Transverse colon (tissue), 4 donors: ENCODE measurements around the gene UBL5. TPM values are rescaled to one million over a fixed set of nuclear protein-coding genes. Genes with fewer than 3 reads are reported as not detected.
A peak's percentile ranks its signal among the peaks of the same experiment; 100 is the strongest.
"Not testable (repeated sequence)": the region's sequence is repeated elsewhere in the genome, so short reads cannot be mapped to it uniquely, and the experiment has no call there.

ENCODE experiments used
- DNase-seq: peaks from one replicate; pipeline ENCODE4 v3.0.0-alpha.2; 2019
- H3K27ac ChIP-seq, 4 donors: fragments of 200-600 bp; sonication (generic); 2 replicates each; pipeline ENCODE4 v1.5.1; 2016 to 2018; ENCODE audit warnings: inconsistent platforms in 4 of 4
- H3K27me3 ChIP-seq: fragments of 200-600 bp; sonication (generic); 2 replicates; pipeline ENCODE4 v1.5.1; 2017; ENCODE audit warnings: inconsistent platforms
- H3K36me3 ChIP-seq, 4 donors: fragments of 200-600 bp; sonication (generic); 2 replicates each; pipeline ENCODE4 v1.5.1; 2017 to 2019; ENCODE audit warnings: inconsistent platforms in 4 of 4
- H3K4me1 ChIP-seq, 4 donors: fragments of 200-600 bp; sonication (generic); 2 replicates each; pipeline ENCODE4 v1.5.1; 2017 to 2020; ENCODE audit warnings: inconsistent platforms in 4 of 4
- H3K4me3 ChIP-seq, 4 donors: fragments of 200-600 bp; sonication (generic); 1 replicate in 1 of 4; 2 replicates in 3 of 4; pipeline versions ENCODE4 v1.5.1 to v1.6.1; 2017 to 2019; ENCODE audit warnings: inconsistent platforms in 4 of 4
- H3K9me3 ChIP-seq, 2 donors: fragments of 200-600 bp; sonication (generic); 2 replicates each; pipeline ENCODE4 v1.5.1; 2017 to 2019; ENCODE audit warnings: inconsistent platforms in 2 of 2
- CTCF ChIP-seq, 5 experiments: fragments of 200-600 bp in 3 of 5; fragments of 450-650 bp in 2 of 5; sonication (generic) in 3 of 5; IDR thresholded peaks; 1 replicate in 2 of 5; 2 replicates in 3 of 5; pipeline ENCODE4 v1.5.1; 2016 to 2017; ENCODE audit warnings: antibody characterized with exemption in 5 of 5, inconsistent platforms in 3 of 5, mild to moderate bottlenecking in 2 of 5, moderate library complexity in 1 of 5
- EP300 ChIP-seq: sonication (generic); formaldehyde crosslinking; IDR thresholded peaks from one replicate; pipeline ENCODE4 v1.6.1; 2017; ENCODE audit warnings: antibody characterized with exemption, low read depth
- POLR2A ChIP-seq: fragments of 450-650 bp; IDR thresholded peaks from one replicate; pipeline ENCODE4 v1.6.1; 2016; ENCODE audit warnings: antibody characterized with exemption, mild to moderate bottlenecking, moderate library complexity
- POLR2AphosphoS5 ChIP-seq, 3 donors: sonication (generic); formaldehyde crosslinking; IDR thresholded peaks; one replicate each; pipeline ENCODE4 v1.6.1; 2016; ENCODE audit warnings: antibody characterized with exemption in 3 of 3
- whole genome bisulfite sequencing, 2 donors: methylation state at CpG; one replicate each; pipeline ENCODE4 v1.1.5; 2018; ENCODE audit warnings: low coverage in 1 of 2; 5-methylcytosine and 5-hydroxymethylcytosine counted together
- in situ Hi-C, 4 donors: fragments of 200-750 bp; cut with MboI; loops; one replicate each; pipeline versions ENCODE4 v1.15.0 to v1.15.1; 2017; ENCODE audit warnings: low sequenced_read_pairs in 3 of 4, low pct_ligation_motif_present in 1 of 4, low pct_unique_long_range_greater_than_20kb in 1 of 4
- intact Hi-C: fragments of 100-400 bp; cut with DNase I; formaldehyde crosslinking; loops from one replicate; pipeline ENCODE4 v1.15.1; 2023; ENCODE audit warnings: low total_unique reads
- total RNA-seq, 4 donors: library from RNA; depleted of rRNA; stranded (reverse); fragments of >200 nt; gene quantifications; one replicate each; pipeline ENCODE4 v1.1.0, GENCODE V29; 2016

The UBL5 gene
- total RNA-seq, 4 donors from 2014 or later = 61.0 to 563 (median 249) TPM

GRCh38 chr19:9786342-9786741 is 41.4 kb upstream of the UBL5 start:
- 67 to 69% methylated on average over 7 to 9 of the region's 9 CpGs for WGBS, 2 donors
- in situ Hi-C loops = loop anchor here in 3 of 4 donors (25.0 kb wide), 2 partner anchors 474 to 649 kb away; partner anchors contain the start of genes ZNF559 (in 3 of the 3), ZNF699 (in 3 of the 3), OR7G3 (in 2 of the 3) and ZNF317 (in 2 of the 3)

GRCh38 chr19:9786819-9787218 is 40.9 kb upstream of the UBL5 start:
- 96% methylated on average over 8 of the region's 8 CpGs; no CpG with 5 or more reads in 1 of the 2 donors for WGBS, 2 donors
- no peak for DNase-seq
- no peak for TF ChIP-seq POLR2A
- TF ChIP-seq CTCF (IDR thresholded peaks at IDR 0.05) = no peak
- TF ChIP-seq EP300 = no peak
- no peak for TF ChIP-seq POLR2AphosphoS5 (IDR thresholded peaks at IDR 0.05)
- Histone ChIP-seq H3K4me3 (no peak overlapping the region), H3K9me3 (no peaks in the 10 kb centered on the region), H3K36me3 (no peaks in the 10 kb centered on the region), H3K4me1 (peaks cover 0 to 41% (median 27%) of the 10 kb centered on the region in 4 donors), H3K27me3 (no peaks in the 10 kb centered on the region), H3K27ac (peak overlapping the region; percentile 93 to 99 (median 98))
- intact Hi-C loops = loop anchor here (1.0 to 10.0 kb wide), 2 partner anchors 165 to 1118 kb away; no protein-coding TSS in a partner anchor
- in situ Hi-C loops = loop anchor here in 3 of 4 donors (25.0 kb wide), 2 partner anchors 475 to 650 kb away; partner anchors contain the start of genes ZNF559 (in 3 of the 3), ZNF699 (in 3 of the 3), OR7G3 (in 2 of the 3) and ZNF317 (in 2 of the 3)

More at GRCh38 chr19:9786342-9786741, 41.4 kb upstream of the UBL5 start:
- peaks cover 0 to 39% (median 26%) of the 10 kb centered on the region in 4 donors for H3K4me1 ChIP-seq
- intact Hi-C loops = loop anchor here (1.0 to 10.0 kb wide), 2 partner anchors 164 to 1118 kb away; no protein-coding TSS in a partner anchor
- no peaks in the 10 kb centered on the region for H3K9me3 ChIP-seq
- no peak for TF ChIP-seq POLR2AphosphoS5 (IDR thresholded peaks at IDR 0.05)
- no peak for TF ChIP-seq POLR2A
- no peak for TF ChIP-seq CTCF (IDR thresholded peaks at IDR 0.05)
- no peak for TF ChIP-seq EP300
- peak; percentile 23 for DNase-seq
- H3K4me3 ChIP-seq = peak overlapping the region; percentile 23 to 78 (median 72)
- H3K27me3 ChIP-seq = no peaks in the 10 kb centered on the region
- no peaks in the 10 kb centered on the region for H3K36me3 ChIP-seq
- H3K27ac ChIP-seq = peak overlapping the region; percentile 93 to 99 (median 98)

- not testable (repeated sequence) for H3K9me3 ChIP-seq, H3K36me3 ChIP-seq, H3K4me3 ChIP-seq, H3K27ac ChIP-seq, DNase-seq, H3K27me3 ChIP-seq
- 94 to 97% methylated on average over 8 to 13 of the region's 13 CpGs for WGBS, 2 donors
- intact Hi-C loops = loop anchor here (10.0 kb wide), 1 partner anchor 1116 kb away; no protein-coding TSS in a partner anchor
- in situ Hi-C loops = loop anchor here in 3 of 4 donors (25.0 kb wide), 2 partner anchors 476 to 651 kb away; partner anchors contain the start of genes ZNF559 (in 3 of the 3), ZNF699 (in 3 of the 3), OR7G3 (in 2 of the 3) and ZNF317 (in 2 of the 3)
- peaks cover 0 to 39% (median 30%) of the 10 kb centered on the region in 4 donors for H3K4me1 ChIP-seq
Measured at GRCh38 chr19:9788604-9789003, 39.1 kb upstream of the UBL5 start.

GRCh38 chr19:9789066-9789465 is 38.7 kb upstream of the UBL5 start:
- DNase-seq = no peak
- H3K4me3 ChIP-seq = no peak overlapping the region
- intact Hi-C loops (loop anchor here (10.0 kb wide), 1 partner anchor 1116 kb away; no protein-coding TSS in a partner anchor), in situ Hi-C loops (loop anchor here in 3 of 4 donors (25.0 kb wide), 2 partner anchors 477 to 652 kb away; partner anchors contain the start of genes ZNF559 (in 3 of the 3), ZNF699 (in 3 of the 3), OR7G3 (in 2 of the 3) and ZNF317 (in 2 of the 3))
- no peaks in the 10 kb centered on the region for H3K36me3 ChIP-seq
- H3K27me3 ChIP-seq = no peaks in the 10 kb centered on the region
- no peak overlapping the region for H3K27ac ChIP-seq
- no peak for TF ChIP-seq EP300
- peaks cover 0 to 37% (median 27%) of the 10 kb centered on the region in 4 donors for H3K4me1 ChIP-seq
- H3K9me3 ChIP-seq = no peaks in the 10 kb centered on the region
- 84 to 89% methylated on average over 11 of the region's 11 CpGs for WGBS, 2 donors

- H3K4me3 ChIP-seq, H3K36me3 ChIP-seq, H3K27me3 ChIP-seq, H3K9me3 ChIP-seq, DNase-seq: not testable (repeated sequence)
- intact Hi-C loops (loop anchor here (10.0 kb wide), 1 partner anchor 1115 kb away; no protein-coding TSS in a partner anchor), in situ Hi-C loops (loop anchor here in 3 of 4 donors (25.0 kb wide), 2 partner anchors 477 to 652 kb away; partner anchors contain the start of genes ZNF559 (in 3 of the 3), ZNF699 (in 3 of the 3), OR7G3 (in 2 of the 3) and ZNF317 (in 2 of the 3))
- peaks cover 0 to 33% (median 22%) of the 10 kb centered on the region in 4 donors for H3K4me1 ChIP-seq
- peak overlapping the region; percentile 82 to 94 (median 91) for H3K27ac ChIP-seq
- WGBS, 2 donors = 50 to 65% methylated on average over 5 of the region's 5 CpGs
Measured at GRCh38 chr19:9789579-9789978, 38.1 kb upstream of the UBL5 start.

- peaks cover 0 to 28% (median 17%) of the 10 kb centered on the region in 4 donors for H3K4me1 ChIP-seq
- peak overlapping the region in 2 of 4 donors; percentile 34 to 73 for H3K4me3 ChIP-seq
- H3K9me3 ChIP-seq, H3K36me3 ChIP-seq, DNase-seq, H3K27me3 ChIP-seq: not testable (repeated sequence)
- in situ Hi-C loops (loop anchor here (5.0 to 25.0 kb wide), 5 partner anchors 166 to 654 kb away; partner anchors contain the start of genes ZNF559 (in 3 of the 4), ZNF561 (in 3 of the 4), ZNF699 (in 3 of the 4) and OR7G3 (in 2 of the 4)), intact Hi-C loops (loop anchor here (10.0 kb wide), 2 partner anchors 476 to 576 kb away; partner anchors contain the start of gene OR7D4)
- WGBS, 2 donors = 80 to 83% methylated on average over 1 to 6 of the region's 6 CpGs
- H3K27ac ChIP-seq = peak overlapping the region; percentile 82 to 94 (median 91)
Measured at GRCh38 chr19:9791073-9791367, 36.7 kb upstream of the UBL5 start.
